ENCODE data around the gene ROR2.

Gene ROR2

GRCh38 chr9:91847581-91848091, 102.4 kb downstream of the ROR2 start:
- DNase-seq, result peak in 8 of 10 donors; percentile 53 to 94 (median 72)
- intact Hi-C loops (cut with DNase I), result no loop called here

GRCh38 chr9:91845879-91846278, 104.1 kb downstream of the ROR2 start:
- intact Hi-C loops (cut with DNase I), result no loop called here
- DNase-seq, result peak in 1 of 10 donors; percentile 16

GRCh38 chr9:91844701-91845291, 105.2 kb downstream of the ROR2 start:
- intact Hi-C loops (cut with DNase I), result no loop called here
- peak in 1 of 10 donors; percentile 40 for DNase-seq

GRCh38 chr9:91844190-91844589, 105.8 kb downstream of the ROR2 start:
- peak in 6 of 10 donors; percentile 16 to 88 (median 63) for DNase-seq
- intact Hi-C loops (cut with DNase I), result no loop called here

GRCh38 chr9:91843623-91844148, 106.3 kb downstream of the ROR2 start:
- intact Hi-C loops (cut with DNase I), result no loop called here
- peak in 3 of 10 donors; percentile 29 to 82 (median 42) for DNase-seq

GRCh38 chr9:91843093-91843492, 106.9 kb downstream of the ROR2 start:
- intact Hi-C loops (cut with DNase I), result no loop called here
- peak in 1 of 10 donors; percentile 60 for DNase-seq

- peak in 1 of 10 donors; percentile 60 for DNase-seq
- intact Hi-C loops (cut with DNase I), result no loop called here
These were observed 107.5 kb downstream of the ROR2 start for GRCh38 chr9:91842358-91843049.

- intact Hi-C loops (cut with DNase I), result no loop called here
- peak in 1 of 10 donors; percentile 46 for DNase-seq
These were observed 108.4 kb downstream of the ROR2 start for GRCh38 chr9:91841591-91841990.

- peak in 1 of 10 donors; percentile 14 for DNase-seq
- intact Hi-C loops (cut with DNase I), result no loop called here
These were observed 109.1 kb downstream of the ROR2 start for GRCh38 chr9:91840882-91841281.

- DNase-seq, result peak in 1 of 10 donors; percentile 17
- intact Hi-C loops (cut with DNase I), result no loop called here
These were observed 109.6 kb downstream of the ROR2 start for GRCh38 chr9:91840469-91840868.

- intact Hi-C loops (cut with DNase I), result no loop called here
- DNase-seq, result peak in 1 of 10 donors; percentile 23
These were observed 110.0 kb downstream of the ROR2 start for GRCh38 chr9:91839926-91840465.

GRCh38 chr9:91837981-91838731, 111.9 kb downstream of the ROR2 start:
- DNase-seq, result peak in 1 of 10 donors; percentile 73
- intact Hi-C loops (cut with DNase I), result no loop called here

- intact Hi-C loops (cut with DNase I), result no loop called here
- peak in 1 of 10 donors; percentile 68 for DNase-seq
These were observed 113.5 kb downstream of the ROR2 start for GRCh38 chr9:91836515-91836914.

GRCh38 chr9:91835632-91836031, 114.4 kb downstream of the ROR2 start:
- intact Hi-C loops (cut with DNase I), result no loop called here
- DNase-seq, result peak in 1 of 10 donors; percentile 15

- no peak for DNase-seq
- intact Hi-C loops (cut with DNase I), result no loop called here
These were observed 114.8 kb downstream of the ROR2 start for GRCh38 chr9:91835216-91835615.

GRCh38 chr9:91834740-91835139, 115.3 kb downstream of the ROR2 start:
- intact Hi-C loops (cut with DNase I), result no loop called here
- peak in 1 of 10 donors; percentile 6 for DNase-seq

GRCh38 chr9:91833878-91834255, 116.2 kb downstream of the ROR2 start:
- DNase-seq, result no peak
- intact Hi-C loops (cut with DNase I), result no loop called here

GRCh38 chr9:91833096-91833877, 116.7 kb downstream of the ROR2 start:
- peak in 1 of 10 donors; percentile 76 for DNase-seq
- intact Hi-C loops (cut with DNase I), result no loop called here

- peak in 1 of 10 donors; percentile 16 for DNase-seq
These were observed 117.7 kb downstream of the ROR2 start for GRCh38 chr9:91832322-91832721.

GRCh38 chr9:91825866-91826265, 124.2 kb downstream of the ROR2 start:
- intact Hi-C loops (cut with DNase I), result no loop called here

More at GRCh38 chr9:91832322-91832721, 117.7 kb downstream of the ROR2 start:
- intact Hi-C loops (cut with DNase I), result no loop called here

More at GRCh38 chr9:91825866-91826265, 124.2 kb downstream of the ROR2 start:
- peak in 1 of 10 donors; percentile 21 for DNase-seq
